Anterior cingulate cortex (tissue), 58 donors: ENCODE measurements around the gene CRIM1.

ENCODE experiments used
- DNase-seq, 58 donors: peaks; one replicate each; lab custom pipeline; 2025; lab: John Stamatoyannopoulos, UW

The CRIM1 gene

GRCh38 chr2:36538335-36538734, 182.8 kb downstream of the CRIM1 start:
- peak in 1 of 58 donors; percentile 16 for DNase-seq

GRCh38 chr2:36539631-36540030, 184.1 kb downstream of the CRIM1 start:
- DNase-seq, result no peak

GRCh38 chr2:36540986-36541754, 185.6 kb downstream of the CRIM1 start:
- no peak for DNase-seq

GRCh38 chr2:36541891-36542595, 186.5 kb downstream of the CRIM1 start:
- no peak for DNase-seq

- no peak for DNase-seq
These were observed 189.2 kb downstream of the CRIM1 start for GRCh38 chr2:36544638-36545338.

GRCh38 chr2:36545871-36546416, 190.4 kb downstream of the CRIM1 start:
- no peak for DNase-seq

- DNase-seq, result no peak
These were observed 192.3 kb downstream of the CRIM1 start for GRCh38 chr2:36547906-36548305.

- DNase-seq, result no peak
These were observed 193.6 kb downstream of the CRIM1 start for GRCh38 chr2:36549165-36549574.

GRCh38 chr2:36550006-36550405, 194.4 kb downstream of the CRIM1 start:
- no peak for DNase-seq

- DNase-seq, result no peak
These were observed 198.1 kb downstream of the CRIM1 start for GRCh38 chr2:36553683-36554082.

- no peak for DNase-seq
These were observed 199.0 kb downstream of the CRIM1 start for GRCh38 chr2:36554531-36554930.

GRCh38 chr2:36555789-36556188, 200.2 kb downstream of the CRIM1 start:
- no peak for DNase-seq

GRCh38 chr2:36556842-36557241, 201.3 kb downstream of the CRIM1 start:
- no peak for DNase-seq

- DNase-seq, result no peak
These were observed 203.8 kb downstream of the CRIM1 start for GRCh38 chr2:36559221-36559942.

GRCh38 chr2:36560726-36561125, 205.1 kb downstream of the CRIM1 start:
- no peak for DNase-seq

GRCh38 chr2:36561237-36561944, 205.8 kb downstream of the CRIM1 start:
- DNase-seq, result peak in 12 of 58 donors; percentile 7 to 44 (median 14)

GRCh38 chr2:36562240-36562639, 206.7 kb downstream of the CRIM1 start:
- DNase-seq, result no peak

- peak in 18 of 58 donors; percentile 5 to 57 (median 26) for DNase-seq
These were observed 207.5 kb downstream of the CRIM1 start for GRCh38 chr2:36562973-36563532.

GRCh38 chr2:36564377-36564930, 208.9 kb downstream of the CRIM1 start:
- peak in 17 of 58 donors; percentile 7 to 56 (median 28) for DNase-seq
